ENCODE results near the gene WDR1. TPM values are rescaled to one million over a fixed set of nuclear protein-coding genes. Genes with fewer than 3 reads are reported as not detected.

Gene WDR1
- total RNA-seq, 1 experiment from 2014 or later, result 227 TPM

DNA sequence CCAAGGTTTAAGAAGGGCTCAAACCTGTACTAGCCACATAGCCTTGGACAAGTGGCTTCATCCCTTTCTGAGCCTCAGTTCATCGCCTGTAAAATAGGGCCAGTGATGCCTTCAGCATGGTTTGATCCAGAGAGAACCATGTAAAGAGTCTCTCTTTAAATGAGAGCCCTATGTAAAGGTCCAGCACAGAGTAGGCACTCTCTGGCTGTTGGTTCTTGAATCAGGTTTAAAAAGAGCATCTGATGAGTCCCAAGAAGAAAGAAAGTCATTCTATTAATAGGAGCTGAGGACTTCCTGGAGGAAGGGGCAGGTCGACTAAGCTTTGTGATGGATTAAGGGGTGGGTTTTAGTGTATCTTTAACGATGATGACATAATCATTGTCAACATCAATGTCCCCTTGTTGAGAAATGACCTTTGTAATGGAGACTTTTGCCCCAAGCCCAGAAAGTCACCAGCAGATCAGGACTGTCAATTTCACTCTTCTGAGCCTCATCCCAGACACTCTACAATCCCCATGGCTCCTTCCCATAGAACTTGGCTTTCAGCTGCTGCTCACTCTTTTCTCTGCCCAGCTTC, 91.3 kb downstream of the WDR1 start:
- intact Hi-C loops (cut with micrococcal nuclease; ENCODE audit: unreplicated experiment), result no loop called here
- peaks cover 25% of the 10 kb centered on the region for H3K27me3 ChIP-seq (replicated peaks; ENCODE audit: insufficient read depth, low read depth, low read length, poor library complexity)
- ChIA-PET CTCF (no interaction called here), POLR2A (ENCODE audit: low non-redundant PET) (no interaction called here)
- no peaks in the 10 kb centered on the region for H3K9me3 ChIP-seq (ENCODE audit: low read depth, low read length, poor library complexity, severe bottlenecking)
- no peak overlapping the region for H3K27ac ChIP-seq (ENCODE audit: low read depth, low read length, poor library complexity, severe bottlenecking)
- no peak for DNase-seq (ENCODE audit: low spot score)
- no peak for TF ChIP-seq EZH2 (IDR thresholded peaks at IDR 0.05; ENCODE audit: borderline replicate concordance, low read depth, low read length, poor library complexity, severe bottlenecking)
- TF ChIP-seq, protein P1, sequence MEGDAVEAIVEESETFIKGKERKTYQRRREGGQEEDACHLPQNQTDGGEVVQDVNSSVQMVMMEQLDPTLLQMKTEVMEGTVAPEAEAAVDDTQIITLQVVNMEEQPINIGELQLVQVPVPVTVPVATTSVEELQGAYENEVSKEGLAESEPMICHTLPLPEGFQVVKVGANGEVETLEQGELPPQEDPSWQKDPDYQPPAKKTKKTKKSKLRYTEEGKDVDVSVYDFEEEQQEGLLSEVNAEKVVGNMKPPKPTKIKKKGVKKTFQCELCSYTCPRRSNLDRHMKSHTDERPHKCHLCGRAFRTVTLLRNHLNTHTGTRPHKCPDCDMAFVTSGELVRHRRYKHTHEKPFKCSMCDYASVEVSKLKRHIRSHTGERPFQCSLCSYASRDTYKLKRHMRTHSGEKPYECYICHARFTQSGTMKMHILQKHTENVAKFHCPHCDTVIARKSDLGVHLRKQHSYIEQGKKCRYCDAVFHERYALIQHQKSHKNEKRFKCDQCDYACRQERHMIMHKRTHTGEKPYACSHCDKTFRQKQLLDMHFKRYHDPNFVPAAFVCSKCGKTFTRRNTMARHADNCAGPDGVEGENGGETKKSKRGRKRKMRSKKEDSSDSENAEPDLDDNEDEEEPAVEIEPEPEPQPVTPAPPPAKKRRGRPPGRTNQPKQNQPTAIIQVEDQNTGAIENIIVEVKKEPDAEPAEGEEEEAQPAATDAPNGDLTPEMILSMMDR (conservative IDR thresholded peaks at IDR 0.05; ENCODE audit: low read depth, low read length), result no peak
- H3K4me1 ChIP-seq (ENCODE audit: insufficient read depth, low read length, poor library complexity, severe bottlenecking), result no peaks in the 10 kb centered on the region
- no TSS peak for BruUV-seq (replicated peaks)
- no peaks in the 10 kb centered on the region for H3K36me3 ChIP-seq (ENCODE audit: insufficient read depth, low read length, poor library complexity, severe bottlenecking)
- no peak overlapping the region for H3K4me3 ChIP-seq (ENCODE audit: low read depth, low read length, poor library complexity, severe bottlenecking)

Small RNAs within 50 kb of the gene (microRNA-seq; reads per million reads assigned to microRNA genes)
- 8.1 reads per million, percentile 24 among the genes with 10 or more reads in this experiment for gene MIR3138

Other genes with a start within 250 kb of the WDR1 start
- gene SLC2A9, start 95.3 kb downstream of the WDR1 start, total RNA-seq (2021), result not detected in 2 replicates